GM18520 (cell line): ENCODE data around the gene OTX1.

ENCODE experiments used
- ATAC-seq: cut with Tn5 transposase; IDR thresholded peaks from one replicate; pipeline ENCODE4 v1.9.1; 2021; ENCODE audit not compliant: unreplicated experiment

Gene OTX1

DNA sequence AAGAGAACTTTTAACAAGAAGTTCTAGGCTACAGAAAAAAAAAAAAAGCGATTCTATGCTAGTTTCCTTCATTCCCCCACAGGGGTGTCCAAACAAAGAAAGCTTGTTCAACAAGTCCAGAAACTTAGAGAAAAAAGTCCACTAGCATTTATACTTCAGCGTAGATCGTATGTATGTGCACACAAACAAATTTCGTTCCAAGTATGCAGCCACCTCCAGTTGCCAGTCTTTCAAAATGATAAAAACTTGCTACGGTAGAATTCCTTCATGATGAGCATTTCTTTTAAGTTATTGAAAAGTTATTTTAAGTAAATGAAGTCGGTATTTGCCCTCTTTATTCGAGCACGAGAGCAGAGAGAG, 3.7 kb upstream of the OTX1 start:
- no peak for ATAC-seq

DNA sequence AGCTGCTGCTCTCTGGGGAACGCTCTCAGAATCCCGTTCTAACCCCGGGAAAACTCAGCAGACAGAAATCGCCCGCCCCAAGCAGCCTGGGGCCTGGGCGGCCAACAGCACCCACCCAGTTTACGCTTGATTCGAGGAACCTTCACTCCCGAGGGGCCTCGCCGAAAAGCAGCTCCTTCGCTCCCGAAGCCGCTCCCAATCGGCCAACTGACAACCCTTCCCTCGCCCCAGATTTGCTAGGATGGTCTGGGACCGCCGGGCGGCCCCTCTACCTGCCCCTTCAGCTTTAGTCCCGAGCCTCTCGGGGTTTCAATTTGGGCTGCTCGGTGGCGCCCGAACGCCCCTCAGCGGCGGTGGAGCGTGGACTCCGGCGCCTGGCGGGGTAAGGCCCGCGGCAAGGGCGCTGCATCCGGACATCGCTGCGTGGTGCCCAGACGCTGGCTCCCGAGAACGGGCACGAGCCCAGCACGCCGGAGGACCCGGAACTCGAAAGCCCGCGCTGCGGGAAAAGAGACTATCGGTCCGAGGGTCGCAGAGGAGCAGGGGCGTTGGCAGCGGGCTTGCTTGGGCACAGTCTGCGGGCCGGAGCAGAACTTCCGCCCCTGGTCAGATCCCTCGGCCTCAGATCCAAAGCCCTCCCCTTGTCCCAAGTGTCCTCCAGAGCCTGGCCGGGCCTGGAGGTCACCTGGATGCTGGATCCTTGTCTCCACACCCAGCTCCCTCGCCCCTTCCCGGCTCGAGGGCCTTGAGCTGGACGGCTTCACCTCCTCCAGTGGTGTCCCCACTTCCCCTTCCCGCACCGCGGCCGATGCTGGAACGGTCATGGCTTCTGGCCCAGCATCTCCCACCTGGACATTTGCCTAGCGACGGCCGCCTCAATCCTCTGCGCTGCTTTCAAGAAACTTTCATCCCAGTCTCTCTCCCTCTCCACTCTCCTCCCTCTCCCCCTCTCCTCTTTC, 3.0 kb upstream of the OTX1 start:
- ATAC-seq = no peak

DNA sequence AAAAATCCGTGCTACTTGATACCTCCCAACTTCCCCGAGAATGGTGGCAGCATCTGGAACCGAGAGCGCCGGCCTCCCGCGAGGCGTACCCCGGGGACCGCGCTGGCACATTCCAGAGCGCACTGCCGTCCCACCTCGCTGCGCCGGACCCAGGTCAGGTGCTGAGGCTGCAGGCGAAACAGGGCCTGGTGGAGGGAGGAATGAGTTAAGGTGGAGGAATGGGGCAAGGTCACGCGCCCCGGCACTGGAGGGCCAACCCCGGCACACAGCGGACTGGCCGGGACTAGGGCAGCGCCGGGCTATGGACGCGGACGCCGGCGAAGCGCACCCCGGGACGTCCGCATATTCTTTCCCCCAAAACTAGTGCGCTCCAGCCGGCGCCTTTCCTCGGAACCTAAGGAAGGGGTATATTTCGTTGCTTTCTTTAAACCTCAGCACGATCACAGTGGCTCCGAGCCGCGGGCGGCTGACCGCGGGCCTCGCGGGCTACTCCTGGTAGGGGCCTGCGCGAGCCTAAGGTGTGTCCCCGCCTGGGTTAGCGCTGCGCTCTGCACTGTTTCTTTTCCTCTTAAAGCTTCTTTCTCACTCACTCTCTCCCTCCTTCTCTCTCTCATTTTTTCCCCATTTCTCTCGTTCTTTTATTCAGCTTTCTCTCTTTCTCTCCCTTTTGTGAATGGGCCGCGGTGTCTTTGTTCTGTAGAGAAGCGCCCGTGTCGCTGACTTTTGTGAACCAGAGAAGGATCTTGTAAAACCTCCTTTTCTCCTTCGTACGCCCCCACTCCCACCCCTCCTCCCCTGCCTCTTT, 2.1 kb upstream of the OTX1 start:
- no peak for ATAC-seq

GRCh38 chr2:63049211-63049969, 1.2 kb upstream of the OTX1 start:
- no peak for ATAC-seq

DNA sequence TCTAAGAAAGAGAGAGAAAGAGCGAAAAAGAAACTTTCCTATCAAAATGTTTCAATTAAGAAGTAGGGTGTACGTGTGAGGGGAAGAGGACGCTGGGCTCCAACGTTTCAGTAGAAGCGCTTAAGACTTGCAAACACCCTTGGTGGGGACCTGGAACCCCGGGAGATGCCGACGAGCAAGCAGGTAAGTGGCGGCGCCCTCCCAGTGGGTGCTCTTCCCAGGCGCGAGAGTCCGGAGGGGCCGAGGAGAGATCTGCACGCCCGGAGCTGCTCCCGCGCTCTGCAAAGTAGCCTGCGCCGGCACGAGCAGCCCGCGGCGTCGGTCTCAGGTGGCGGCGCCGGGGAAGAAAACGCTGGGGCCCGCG, 678 bp upstream of the OTX1 start:
- ATAC-seq = no peak

GRCh38 chr2:63051042-63051794, 588 bp downstream of the OTX1 start:
- ATAC-seq = no peak

DNA sequence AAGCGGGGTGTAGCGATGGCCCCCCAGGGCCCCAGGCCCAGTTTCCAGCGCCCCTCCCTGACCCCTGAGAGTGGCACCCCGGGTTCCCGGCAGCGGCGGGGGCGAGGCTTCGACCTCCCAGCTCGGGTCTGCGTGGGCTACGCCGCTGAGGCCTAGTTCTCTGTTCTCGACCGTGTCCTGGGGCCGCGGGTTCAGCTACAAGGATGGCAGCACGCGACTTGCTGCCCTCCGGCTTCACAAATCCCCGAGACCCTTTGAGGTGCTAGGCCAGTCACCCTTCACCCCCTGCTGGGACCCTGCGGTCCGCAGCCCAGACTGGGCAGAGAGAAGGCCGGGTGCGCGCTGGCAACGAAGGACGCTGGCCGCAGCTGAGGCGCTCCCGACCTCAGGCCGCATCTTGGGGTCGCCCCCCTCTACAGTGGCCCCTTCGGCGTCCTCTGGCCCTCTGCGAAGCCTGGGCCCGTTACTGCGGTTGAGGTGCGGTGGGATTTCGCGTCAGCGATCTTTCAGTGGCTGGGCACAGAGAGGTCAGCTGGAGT, 1.2 kb downstream of the OTX1 start:
- ATAC-seq = no peak

- ATAC-seq = no peak
These were observed 1.9 kb downstream of the OTX1 start for GRCh38 chr2:63052411-63053080.

GRCh38 chr2:63053081-63053888, 2.7 kb downstream of the OTX1 start:
- ATAC-seq = no peak

DNA sequence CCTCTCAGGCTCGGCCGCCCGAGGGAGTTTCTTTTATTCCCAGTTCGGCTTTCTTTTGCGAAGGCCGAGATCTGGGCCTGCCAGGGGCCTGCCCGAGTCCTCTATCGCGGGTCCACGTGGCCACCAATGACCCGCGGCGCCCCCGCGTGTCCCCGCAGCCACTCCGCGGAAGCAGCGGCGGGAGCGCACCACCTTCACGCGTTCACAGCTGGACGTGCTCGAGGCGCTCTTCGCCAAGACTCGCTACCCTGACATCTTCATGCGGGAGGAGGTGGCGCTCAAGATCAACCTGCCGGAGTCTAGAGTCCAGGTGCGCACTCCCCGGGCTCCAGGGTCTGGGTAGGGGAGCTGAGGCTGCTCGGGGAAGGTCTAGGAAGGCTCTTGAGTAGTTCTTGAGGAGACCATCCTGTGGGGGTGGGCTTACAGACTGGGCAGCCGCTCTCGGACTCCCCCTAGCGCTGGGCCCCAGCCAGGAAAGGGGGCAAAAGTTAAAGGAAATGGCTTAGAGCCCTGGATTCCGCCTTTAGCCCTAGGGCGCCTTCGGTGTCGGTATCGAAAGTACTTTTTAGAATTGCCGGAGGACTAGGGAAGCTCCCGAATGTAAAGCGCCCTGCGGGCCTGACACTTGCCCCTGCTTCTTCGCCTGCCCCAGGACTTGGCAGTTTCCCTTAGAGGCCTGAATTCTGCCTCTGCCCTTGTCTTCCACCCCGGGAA, 3.4 kb downstream of the OTX1 start:
- ATAC-seq = no peak

DNA sequence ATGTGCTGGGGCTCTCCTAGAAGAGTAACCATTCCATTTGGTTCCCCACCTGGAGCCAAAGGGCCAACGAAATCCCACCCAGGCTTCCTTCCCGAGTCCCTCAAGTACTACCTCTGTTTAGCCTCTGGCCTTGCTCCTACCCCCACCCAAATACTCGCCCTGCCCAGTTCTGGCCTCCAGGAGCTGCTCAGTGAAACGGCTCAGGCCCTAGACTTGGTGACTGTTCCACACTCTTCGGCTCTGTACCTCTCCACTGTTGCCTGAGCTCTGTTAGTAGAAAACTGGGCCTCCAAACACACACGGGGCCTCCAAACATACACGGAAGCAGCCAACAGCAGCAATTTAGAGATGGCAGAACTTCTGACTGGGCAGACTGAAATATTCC, 4.2 kb downstream of the OTX1 start:
- ATAC-seq = no peak

GRCh38 chr2:63055226-63056106, 4.8 kb downstream of the OTX1 start:
- no peak for ATAC-seq

DNA sequence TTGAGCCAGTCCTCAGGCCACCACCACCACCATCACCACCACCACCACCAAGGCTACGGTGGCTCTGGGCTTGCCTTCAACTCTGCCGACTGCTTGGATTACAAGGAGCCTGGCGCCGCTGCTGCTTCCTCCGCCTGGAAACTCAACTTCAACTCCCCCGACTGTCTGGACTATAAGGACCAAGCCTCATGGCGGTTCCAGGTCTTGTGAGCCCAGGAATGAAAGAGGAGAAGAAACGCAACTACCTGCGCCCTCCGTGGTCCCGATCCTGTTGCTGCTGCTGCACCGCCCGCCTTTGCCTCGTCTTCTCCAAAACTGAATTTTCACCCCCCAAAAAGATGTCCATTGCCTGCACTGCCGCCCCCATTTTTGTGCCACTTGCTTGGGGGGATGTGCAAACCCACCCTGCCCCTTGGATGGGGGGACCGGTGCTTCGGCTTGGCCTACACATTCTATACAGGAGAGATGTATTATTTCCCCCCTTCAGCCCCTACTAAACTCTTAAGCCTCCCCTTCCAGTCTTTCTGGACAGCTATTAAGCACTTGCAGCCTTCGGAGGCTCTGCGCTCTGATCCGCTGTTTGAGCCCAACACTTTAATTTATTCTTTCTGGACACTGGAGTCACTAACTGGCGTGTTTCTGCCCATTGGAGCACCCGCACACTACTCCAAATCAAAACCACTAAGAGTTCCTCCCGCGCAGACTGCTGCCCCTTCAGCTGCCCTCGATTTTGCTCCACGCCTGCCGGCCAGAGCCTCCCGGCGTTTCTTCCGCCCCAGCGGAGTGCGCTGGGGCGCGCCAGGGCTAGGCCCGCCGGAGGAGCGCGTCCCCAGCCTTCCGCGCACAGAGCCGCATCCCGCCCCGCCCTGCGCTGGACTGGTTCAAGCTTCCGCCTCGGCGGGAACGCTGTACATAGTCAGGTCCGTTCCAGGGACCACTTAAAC, 5.7 kb downstream of the OTX1 start:
- ATAC-seq = no peak

DNA sequence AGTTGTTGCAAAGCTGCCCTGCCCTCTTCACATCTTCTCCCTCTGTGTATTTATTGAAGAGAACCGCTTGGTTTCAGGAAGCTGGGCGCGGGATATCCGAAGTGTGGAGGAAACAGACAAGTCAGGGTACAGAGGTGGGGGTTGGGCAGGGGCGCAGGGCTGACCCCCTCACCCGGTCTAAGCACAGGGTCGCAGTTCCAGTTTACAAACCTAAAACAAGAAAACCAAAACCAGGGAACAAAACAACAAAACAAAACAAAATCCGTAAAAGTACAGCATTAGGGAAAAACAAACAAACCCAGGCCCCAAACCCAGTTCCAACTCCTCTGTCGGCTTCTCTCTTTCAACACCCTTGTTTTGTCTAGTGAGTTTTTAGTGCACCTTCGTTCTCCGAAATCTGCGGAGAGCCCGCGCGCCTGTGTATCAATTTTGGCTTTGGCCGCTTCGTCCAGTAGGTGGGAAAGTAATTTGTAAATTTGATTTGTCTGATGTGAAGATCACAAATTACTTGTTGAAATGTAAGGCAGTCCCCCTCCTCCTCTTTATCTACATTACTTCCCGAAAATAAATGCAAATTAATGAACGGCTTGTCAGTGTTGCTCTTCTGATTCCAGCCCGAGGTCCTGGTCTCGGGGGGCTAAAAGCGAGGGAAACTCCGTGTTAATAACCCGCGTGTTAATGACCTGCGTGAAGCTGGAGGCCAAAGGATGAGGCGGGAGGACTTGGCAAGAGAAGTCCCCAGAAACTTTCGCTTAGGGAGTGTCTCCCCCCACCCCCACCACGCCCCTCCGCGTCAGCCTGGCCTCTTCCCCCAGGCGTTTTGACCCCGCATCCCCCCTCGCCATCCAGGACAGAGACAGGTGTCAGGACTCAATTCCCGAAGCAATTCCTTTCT, 6.9 kb downstream of the OTX1 start:
- no peak for ATAC-seq

DNA sequence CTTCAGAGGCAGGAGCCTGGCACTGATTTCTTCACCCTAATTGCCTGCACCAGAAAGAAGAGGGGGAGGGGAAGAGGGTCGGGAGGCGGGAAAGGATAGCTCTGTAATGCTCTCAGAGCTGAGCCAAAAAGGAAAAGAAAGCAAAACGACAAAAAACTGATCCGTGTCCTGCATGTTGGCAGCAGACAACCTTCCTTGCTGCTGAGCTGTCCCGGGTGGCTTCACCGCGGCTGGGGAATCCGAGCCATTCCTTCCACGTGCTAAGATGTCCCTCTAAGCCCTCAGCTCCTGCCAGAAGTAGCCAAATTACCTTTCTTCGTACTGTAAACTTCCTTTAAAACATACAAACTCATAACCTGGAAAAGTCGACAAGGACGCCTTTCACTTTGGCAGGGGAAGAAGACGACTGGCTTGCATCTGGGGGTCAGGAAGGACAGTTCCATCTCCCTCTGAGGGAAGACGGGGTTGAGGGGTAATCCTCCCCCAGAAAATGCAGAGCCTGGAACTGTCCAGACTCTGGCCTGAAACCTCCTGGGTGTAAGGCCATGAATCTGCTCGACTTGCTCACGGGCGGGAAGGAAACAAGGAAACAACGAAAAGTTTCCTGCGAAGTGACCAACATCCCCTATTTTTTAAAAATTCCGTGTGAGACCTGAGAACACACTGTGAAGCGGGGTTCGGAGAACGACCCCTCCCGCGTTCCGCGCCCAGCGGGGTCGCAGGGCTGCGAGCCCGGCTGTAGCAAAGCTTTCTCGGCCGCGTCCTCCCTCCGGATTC, 7.7 kb downstream of the OTX1 start:
- no peak for ATAC-seq
